Testis (tissue), 2 donors: ENCODE measurements around the gene MMRN2.

Experiments used
- POLR2A ChIP-seq: fragments of 450-650 bp; IDR thresholded peaks from one replicate; pipeline ENCODE4 v1.6.1; 2017; ENCODE audit warnings: antibody characterized with exemption, mild to moderate bottlenecking, moderate library complexity
- TF ChIP-seq, protein P1 (sequence below), 3 experiments: fragments of 450-650 bp in 2 of 3; fragments of 200-600 bp in 1 of 3; sonication (generic) in 1 of 3; IDR thresholded peaks; one replicate each; pipeline ENCODE4 v1.5.1; 2016 to 2019; ENCODE audit warnings: antibody characterized with exemption in 3 of 3, mild to moderate bottlenecking in 2 of 3, moderate library complexity in 1 of 3

DNA sequence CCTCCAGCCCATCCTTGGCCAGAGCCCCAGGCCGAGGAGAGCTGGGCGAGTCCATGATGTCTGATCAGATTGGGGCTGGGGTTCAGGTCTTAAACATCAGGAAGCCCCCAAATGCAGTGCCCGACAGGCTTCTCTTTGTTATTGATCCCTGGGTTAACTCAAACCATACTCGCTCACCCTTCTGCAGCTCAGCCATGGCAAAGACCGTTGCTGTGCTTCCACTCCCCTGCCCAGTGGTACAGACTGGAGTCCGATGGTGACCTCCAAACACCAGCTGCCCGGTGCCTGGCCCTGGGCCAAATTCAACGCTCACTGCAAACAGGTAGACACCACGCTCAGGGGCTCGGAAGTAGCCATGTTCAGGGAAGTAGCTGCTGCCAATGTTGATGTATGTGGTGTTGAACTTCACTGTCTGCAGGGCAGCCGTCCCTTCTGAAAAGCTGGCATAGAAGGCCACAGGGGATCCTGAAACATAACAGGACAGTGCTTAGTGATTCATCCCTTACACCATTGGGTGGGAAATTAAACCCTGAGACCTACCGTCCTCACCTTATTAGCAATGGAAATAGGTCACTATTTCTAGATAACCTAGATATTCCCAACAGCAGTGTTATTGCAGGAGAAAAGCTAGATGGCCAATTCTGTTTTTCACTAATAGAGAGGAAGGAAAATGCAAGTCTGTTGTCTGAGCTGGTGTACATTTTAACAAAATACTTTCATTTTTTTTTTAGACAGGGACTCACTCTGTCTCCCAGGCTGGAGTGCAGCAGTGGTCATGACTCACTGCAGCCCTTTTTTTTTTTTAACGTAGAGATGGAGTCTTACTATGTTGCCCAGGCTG is 20.5 kb downstream of the MMRN2 start:
- TF ChIP-seq, protein P1, sequence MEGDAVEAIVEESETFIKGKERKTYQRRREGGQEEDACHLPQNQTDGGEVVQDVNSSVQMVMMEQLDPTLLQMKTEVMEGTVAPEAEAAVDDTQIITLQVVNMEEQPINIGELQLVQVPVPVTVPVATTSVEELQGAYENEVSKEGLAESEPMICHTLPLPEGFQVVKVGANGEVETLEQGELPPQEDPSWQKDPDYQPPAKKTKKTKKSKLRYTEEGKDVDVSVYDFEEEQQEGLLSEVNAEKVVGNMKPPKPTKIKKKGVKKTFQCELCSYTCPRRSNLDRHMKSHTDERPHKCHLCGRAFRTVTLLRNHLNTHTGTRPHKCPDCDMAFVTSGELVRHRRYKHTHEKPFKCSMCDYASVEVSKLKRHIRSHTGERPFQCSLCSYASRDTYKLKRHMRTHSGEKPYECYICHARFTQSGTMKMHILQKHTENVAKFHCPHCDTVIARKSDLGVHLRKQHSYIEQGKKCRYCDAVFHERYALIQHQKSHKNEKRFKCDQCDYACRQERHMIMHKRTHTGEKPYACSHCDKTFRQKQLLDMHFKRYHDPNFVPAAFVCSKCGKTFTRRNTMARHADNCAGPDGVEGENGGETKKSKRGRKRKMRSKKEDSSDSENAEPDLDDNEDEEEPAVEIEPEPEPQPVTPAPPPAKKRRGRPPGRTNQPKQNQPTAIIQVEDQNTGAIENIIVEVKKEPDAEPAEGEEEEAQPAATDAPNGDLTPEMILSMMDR (IDR thresholded peaks at IDR 0.05): no peak
- no peak for TF ChIP-seq POLR2A
